Medulla oblongata (tissue), 1 donor: ENCODE measurements around the gene TSR3.
A peak's percentile ranks its signal among the peaks of the same experiment; 100 is the strongest.

ENCODE experiments used
- DNase-seq: peaks from one replicate; pipeline ENCODE4 v3.0.0-alpha.2; 2015; ENCODE audit errors: extremely low spot score

TSR3 gene

DNA sequence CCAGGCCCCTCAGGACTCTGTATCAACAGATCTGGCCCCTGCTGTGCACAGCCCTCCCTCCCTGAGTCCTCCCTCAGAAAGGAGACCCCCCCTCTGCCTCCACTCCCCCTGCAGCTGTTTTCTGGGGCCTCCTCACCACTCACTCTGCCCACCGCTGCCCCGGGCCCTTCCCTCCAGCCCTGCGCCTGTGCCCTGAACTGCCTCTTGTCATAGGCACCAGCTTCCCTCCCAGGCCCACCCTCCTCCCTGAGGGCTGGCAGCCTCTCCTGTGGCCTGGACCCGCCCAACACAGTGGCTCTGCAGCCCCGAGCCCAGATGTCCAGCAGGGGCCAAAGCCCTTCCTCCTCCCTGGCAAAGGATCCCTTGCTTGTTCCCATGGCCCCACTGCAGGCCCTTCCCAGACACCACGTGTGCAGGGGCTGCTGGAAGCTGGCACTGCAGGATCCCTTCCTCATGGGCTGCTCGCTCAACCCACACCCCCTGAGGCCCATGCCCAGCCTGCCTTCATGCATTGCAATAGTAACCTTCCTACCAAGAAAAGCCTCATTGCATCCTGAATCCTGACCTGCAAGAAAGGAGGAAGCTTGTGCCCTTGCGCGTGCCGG lies 25.8 kb upstream of the TSR3 start:
- DNase-seq: peak; percentile 81

DNA sequence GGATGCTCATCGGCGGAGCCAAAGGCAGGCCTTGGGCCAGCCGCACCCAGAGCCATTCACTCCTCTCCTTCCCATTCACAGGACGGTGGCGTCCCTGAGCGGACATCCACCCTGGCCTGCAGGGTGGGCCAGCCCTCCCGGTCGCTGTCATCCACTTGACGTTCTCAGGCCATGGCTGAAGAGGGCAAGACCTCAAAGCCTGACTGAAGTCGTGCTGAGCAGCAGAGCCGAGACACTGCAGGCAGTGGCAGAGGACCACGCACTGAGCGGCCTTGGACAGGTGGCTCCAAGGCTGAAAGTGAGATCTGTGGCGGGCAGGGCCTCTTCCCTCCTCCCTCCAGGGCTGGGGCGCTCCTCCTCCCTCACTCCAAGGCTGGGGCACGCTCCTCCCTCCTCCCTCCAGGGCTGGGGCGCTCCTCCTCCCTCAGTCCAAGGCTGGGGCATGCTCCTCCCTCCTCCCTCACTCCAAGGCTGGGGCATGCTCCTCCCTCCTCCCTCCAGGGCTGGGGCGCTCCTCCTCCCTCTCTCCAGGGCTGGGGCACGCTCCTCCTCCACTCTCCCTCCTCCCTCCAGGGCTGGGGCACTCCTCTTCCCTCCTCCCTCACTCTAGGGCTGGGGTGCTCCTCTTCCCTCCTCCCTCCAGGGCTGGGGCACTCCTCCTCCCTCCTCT lies 24.2 kb upstream of the TSR3 start:
- no peak for DNase-seq

GRCh38 chr16:1375298-1375640 lies 23.6 kb upstream of the TSR3 start:
- DNase-seq: no peak

- DNase-seq: no peak
These were observed 23.0 kb upstream of the TSR3 start for GRCh38 chr16:1374418-1375297.

DNA sequence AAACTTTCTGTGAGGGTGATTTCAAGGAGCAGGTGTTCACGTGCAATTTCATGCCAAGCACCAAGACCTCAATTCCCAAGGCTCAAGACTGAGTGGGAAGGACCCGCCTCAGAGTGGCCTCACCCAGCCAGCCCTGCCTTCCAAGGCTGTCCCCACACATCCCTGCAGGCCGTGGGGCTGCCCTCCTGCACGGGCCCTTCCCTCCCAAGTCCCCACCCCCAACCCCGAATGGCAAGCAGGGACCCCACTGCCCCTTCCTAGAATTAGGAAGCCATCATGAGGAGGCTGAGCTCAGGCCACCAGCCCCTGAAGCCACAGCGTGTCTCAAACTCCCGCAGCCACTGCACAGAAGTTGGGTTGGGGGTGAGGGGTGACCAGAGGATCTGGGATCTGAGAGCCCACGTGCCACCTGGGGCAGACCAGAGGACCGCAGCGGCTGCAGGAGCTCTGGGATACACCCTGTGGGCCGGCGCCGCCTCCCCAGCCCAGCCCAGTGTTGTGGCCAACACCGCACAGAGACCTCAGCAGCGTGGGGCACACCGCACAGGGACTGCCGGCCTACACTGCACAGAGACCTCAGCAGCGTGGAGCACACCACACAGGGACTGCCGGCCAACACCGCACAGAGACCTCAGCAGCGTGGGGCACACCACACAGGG lies 20.7 kb upstream of the TSR3 start:
- no peak for DNase-seq

GRCh38 chr16:1371054-1371978 lies 19.6 kb upstream of the TSR3 start:
- DNase-seq: no peak

DNA sequence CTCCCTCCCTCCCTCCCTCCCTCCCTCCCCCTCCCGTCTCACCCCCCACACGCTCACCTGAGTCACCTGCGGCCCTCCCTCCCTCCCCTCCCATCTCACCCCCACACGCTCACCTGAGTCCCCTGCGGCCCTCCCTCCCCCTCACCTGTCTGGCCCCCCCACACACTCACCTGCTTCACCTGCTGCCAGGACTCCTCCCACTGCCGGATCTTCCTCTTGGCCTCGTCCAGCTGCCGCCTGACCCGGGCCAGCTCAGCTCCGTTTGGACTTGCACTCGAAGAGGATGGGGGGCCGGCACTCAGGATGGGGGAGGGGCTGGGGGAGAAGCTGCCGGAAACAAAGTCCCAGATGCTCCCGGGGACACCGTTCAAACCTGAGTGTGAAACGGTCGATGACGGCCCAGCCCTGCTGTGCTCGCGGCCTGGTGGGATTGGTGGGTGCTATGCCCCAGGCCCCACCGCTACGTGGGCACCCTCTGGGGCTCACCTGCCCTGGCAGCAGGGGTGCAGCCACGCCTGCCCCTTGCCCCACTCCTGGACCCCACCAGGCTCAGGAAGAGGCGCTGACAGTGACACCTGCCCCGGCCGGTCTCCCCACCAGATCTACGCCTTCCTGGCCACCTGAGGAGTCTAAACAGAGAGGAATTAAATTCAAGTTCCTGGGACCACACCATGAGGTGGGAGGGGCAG lies 16.0 kb upstream of the TSR3 start:
- no peak for DNase-seq

DNA sequence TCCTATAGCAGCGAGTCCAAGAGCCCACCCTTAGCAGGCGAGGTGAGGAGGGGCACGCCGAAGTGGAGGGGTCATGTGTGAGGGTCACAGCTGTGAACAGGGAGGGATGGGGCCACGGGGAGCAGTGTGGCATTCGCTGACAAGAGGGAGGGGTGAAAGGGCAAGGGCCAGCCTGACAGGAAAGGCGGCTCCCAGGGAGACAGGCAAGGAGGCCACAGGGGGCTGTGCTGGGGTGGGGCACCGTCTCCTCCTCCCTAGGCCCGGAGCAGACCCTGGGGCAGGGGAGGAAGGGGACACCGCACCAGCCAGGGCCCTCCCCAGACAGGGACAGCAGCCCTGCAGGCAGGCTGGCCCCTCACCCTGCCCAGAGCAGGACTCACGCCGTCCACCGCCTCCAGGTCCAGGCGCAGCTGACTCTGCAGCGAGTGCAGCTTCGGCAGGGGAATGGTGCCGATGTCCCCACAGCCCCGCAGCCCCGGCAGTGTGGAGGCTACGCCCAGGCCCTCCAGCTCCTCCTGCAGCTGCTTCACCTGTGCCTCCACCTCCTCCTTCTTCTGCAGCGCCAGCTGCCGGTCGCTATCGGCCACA lies 15.1 kb upstream of the TSR3 start:
- DNase-seq: no peak

GRCh38 chr16:1366060-1366711 lies 14.5 kb upstream of the TSR3 start:
- DNase-seq: no peak

DNA sequence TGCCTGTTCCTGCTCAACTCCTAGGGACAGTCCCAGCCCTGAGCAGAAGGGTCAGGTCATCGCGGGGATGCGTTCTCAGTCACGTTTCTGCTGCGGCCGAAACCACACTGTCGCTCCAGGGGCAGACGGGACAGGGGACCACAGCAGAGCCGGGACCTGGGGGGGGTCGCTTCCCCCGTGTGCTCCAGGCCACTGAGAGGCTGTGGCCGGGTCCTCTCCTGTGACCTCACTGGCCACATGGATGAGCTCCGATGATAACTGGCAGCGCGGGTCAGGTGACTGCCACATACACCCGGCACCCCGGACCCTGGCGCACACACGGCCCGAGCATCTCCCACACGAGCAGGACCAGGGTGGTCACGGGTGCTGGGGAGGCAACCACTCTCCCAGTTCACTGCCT lies 12.8 kb upstream of the TSR3 start:
- DNase-seq: no peak

GRCh38 chr16:1363501-1364041 lies 11.9 kb upstream of the TSR3 start:
- peak; percentile 26 for DNase-seq

- DNase-seq: no peak
These were observed 11.1 kb upstream of the TSR3 start for GRCh38 chr16:1362807-1363206.

DNA sequence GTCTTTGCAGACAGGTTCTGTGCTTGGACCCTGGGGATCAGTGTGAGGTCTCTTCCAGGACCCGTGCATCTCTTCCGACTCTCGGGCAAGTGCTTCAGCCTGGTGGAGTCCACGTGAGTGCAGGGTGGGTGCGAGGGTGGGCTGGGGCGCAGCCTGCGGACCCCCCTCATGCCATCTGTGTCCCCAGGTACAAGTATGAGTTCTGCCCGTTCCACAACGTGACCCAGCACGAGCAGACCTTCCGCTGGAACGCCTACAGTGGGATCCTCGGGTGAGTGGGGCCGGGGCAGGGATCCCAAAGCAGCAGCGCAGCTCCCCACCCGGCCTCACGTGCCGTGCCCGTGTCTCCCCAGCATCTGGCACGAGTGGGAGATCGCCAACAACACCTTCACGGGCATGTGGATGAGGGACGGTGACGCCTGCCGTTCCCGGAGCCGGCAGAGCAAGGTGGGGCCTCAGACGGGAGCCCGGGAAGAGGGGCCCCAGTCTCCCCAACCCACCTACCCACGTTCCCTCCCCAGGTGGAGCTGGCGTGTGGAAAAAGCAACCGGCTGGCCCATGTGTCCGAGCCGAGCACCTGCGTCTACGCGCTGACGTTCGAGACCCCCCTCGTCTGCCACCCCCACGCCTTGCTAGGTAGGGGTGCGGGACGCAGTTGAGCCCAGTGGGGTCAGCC lies 10.1 kb upstream of the TSR3 start:
- no peak for DNase-seq

DNA sequence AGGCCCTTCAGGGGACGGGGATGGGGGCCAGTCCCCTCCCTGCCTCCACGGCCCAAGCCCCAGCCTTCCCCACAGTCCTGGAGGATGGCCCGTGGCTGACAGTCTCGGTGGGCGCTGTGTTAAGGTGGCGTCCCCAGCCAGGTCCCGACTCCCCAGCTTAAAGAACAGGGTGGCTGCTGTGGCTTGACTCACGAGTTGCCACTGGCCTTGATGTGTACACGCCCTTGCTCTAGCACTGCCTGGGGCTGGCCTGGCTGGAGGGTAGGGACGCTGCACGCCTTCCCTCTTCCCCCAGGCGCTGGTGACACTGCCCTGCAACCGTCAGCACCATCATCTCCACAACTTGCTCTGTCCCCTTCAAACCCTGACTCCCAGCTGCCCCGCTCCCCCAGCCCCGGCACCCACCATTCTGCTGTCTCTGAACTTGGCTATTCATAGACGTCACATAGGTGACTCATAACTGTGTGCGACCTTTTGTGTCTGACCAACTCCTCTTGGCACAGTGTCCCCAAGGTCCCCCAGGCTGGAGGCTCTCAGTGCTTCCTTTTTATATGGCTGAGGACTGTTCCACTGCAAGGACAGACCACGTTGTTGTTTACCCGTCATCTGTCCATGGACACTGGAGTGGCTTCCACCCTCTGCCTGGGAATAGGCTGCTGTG lies 6.4 kb upstream of the TSR3 start:
- DNase-seq: no peak

- no peak for DNase-seq
These were observed 4.6 kb upstream of the TSR3 start for GRCh38 chr16:1356061-1356900.

- no peak for DNase-seq
These were observed 3.9 kb upstream of the TSR3 start for GRCh38 chr16:1355591-1355990.

GRCh38 chr16:1354815-1355540 lies 3.3 kb upstream of the TSR3 start:
- no peak for DNase-seq
